ENCODE measurements around the gene CHMP3. TPM values are rescaled to one million over a fixed set of nuclear protein-coding genes. Genes with fewer than 3 reads are reported as not detected.

Gene CHMP3
- total and polyA plus RNA-seq, 2 donors from 2014 or later: 123 to 162 TPM

DNA sequence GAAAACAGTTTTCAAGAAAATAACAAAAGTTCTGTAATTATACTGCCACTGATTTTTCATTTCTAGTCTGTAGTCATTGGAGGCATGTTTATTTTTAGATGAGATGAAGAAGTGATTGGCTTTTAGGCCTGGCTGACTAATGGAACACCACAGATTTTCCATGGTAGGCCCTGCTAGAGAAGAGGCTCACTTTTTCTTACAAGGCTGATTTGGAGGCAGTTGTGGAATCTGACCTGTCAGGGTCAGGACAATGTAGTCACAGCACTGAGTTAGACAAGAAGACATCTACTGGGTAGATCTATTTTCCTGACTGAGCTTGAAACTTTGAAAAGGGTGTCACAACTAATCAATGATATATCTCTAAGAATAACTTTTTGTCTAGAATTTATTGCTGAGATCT is 78.1 kb downstream of the CHMP3 start:
- peaks cover 10 to 92% (median 67%) of the 10 kb centered on the region in 3 donors for H3K36me3 ChIP-seq (ENCODE audit: control insufficient read depth in 2 of 3, insufficient read depth in 3 of 3, low read length in 3 of 3)
- DNase-seq (no peak), FAIRE-seq (no peak)
- H3K27me3 ChIP-seq (ENCODE audit: control insufficient read depth, insufficient read depth, low read length): no peaks in the 10 kb centered on the region
- no peak overlapping the region for H3K9ac ChIP-seq (ENCODE audit: low read length in 3 of 3)
- intact Hi-C loops (cut with DNase I): no loop called here
- TF ChIP-seq, protein P1, sequence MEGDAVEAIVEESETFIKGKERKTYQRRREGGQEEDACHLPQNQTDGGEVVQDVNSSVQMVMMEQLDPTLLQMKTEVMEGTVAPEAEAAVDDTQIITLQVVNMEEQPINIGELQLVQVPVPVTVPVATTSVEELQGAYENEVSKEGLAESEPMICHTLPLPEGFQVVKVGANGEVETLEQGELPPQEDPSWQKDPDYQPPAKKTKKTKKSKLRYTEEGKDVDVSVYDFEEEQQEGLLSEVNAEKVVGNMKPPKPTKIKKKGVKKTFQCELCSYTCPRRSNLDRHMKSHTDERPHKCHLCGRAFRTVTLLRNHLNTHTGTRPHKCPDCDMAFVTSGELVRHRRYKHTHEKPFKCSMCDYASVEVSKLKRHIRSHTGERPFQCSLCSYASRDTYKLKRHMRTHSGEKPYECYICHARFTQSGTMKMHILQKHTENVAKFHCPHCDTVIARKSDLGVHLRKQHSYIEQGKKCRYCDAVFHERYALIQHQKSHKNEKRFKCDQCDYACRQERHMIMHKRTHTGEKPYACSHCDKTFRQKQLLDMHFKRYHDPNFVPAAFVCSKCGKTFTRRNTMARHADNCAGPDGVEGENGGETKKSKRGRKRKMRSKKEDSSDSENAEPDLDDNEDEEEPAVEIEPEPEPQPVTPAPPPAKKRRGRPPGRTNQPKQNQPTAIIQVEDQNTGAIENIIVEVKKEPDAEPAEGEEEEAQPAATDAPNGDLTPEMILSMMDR (IDR thresholded peaks at IDR 0.05; ENCODE audit: borderline replicate concordance, extremely low read depth, insufficient read depth): no peak
- H3K9me3 ChIP-seq (ENCODE audit: control insufficient read depth in 2 of 3, insufficient read depth in 1 of 3, low read length in 3 of 3): no peaks in the 10 kb centered on the region
- no peak overlapping the region for H3K4me3 ChIP-seq (ENCODE audit: low read length in 3 of 3)
- peaks cover 0 to 3% (median 0%) of the 10 kb centered on the region in 3 donors for H3K4me1 ChIP-seq (ENCODE audit: control insufficient read depth in 2 of 3, insufficient read depth in 2 of 3, low read depth in 1 of 3, low read length in 3 of 3)
- H3K27ac ChIP-seq (ENCODE audit: low read depth in 2 of 2, low read length in 2 of 2): no peak overlapping the region

DNA sequence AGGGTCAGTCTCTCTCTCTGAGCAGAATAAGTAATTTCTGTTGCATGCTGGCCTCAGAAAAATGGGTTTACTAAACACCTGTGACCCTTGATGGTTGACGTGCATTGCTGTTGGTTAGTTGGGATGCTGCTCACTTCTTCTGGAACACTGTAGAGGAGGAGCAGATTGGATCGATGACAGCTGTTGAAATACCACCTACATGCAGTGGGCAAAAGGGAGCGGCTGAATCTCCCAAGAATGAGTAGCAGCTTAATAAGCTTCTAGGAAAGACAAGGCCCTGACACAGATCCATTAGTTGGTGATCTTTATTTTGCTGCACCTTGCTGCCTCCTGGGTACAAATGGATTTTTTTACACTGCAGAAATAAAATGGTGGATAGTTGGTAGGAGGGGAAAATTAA is 78.9 kb downstream of the CHMP3 start:
- intact Hi-C loops (cut with DNase I): no loop called here
- DNase-seq: no peak

DNA sequence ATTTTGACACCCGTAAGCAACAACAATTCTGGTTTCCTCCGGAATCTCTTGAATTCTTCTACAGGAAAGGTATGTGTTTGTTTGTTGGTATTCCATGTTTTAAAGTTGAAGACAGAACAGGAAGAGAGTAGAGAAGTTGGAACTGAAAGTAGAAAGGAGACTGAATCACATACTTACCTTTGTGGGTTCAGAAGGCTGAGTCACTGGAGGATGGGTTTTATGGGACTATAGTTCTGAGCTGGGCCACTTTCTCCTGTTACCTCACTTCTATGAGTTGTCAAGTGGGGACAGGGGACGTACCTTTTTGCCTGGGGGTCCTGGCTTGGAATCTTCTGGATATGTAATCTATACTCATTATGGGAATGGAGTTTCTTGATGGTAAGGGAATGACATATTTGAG is 81.2 kb downstream of the CHMP3 start:
- Histone ChIP-seq H3K4me1 (ENCODE audit: control insufficient read depth in 2 of 3, insufficient read depth in 2 of 3, low read depth in 1 of 3, low read length in 3 of 3) (peaks cover 0 to 3% (median 0%) of the 10 kb centered on the region in 3 donors), H3K36me3 (ENCODE audit: control insufficient read depth in 2 of 3, insufficient read depth in 3 of 3, low read length in 3 of 3) (peaks cover 14 to 82% (median 55%) of the 10 kb centered on the region in 3 donors), H3K27ac (ENCODE audit: low read depth in 2 of 2, low read length in 2 of 2) (no peak overlapping the region), H3K27me3 (ENCODE audit: control insufficient read depth, insufficient read depth, low read length) (no peaks in the 10 kb centered on the region), H3K9me3 (ENCODE audit: control insufficient read depth in 2 of 3, insufficient read depth in 1 of 3, low read length in 3 of 3) (no peaks in the 10 kb centered on the region), H3K4me3 (ENCODE audit: low read length in 3 of 3) (no peak overlapping the region), H3K9ac (ENCODE audit: low read length in 3 of 3) (no peak overlapping the region)
- TF ChIP-seq, protein P1 (IDR thresholded peaks at IDR 0.05; ENCODE audit: borderline replicate concordance, extremely low read depth, insufficient read depth): no peak
- FAIRE-seq: no peak
- intact Hi-C loops (cut with DNase I): no loop called here
- DNase-seq: no peak

More for the DNA sequence above, 78.9 kb downstream of the CHMP3 start:
- Histone ChIP-seq H3K36me3 (ENCODE audit: control insufficient read depth in 2 of 3, insufficient read depth in 3 of 3, low read length in 3 of 3) (peaks cover 10 to 90% (median 64%) of the 10 kb centered on the region in 3 donors), H3K27ac (ENCODE audit: low read depth in 2 of 2, low read length in 2 of 2) (no peak overlapping the region), H3K4me1 (ENCODE audit: control insufficient read depth in 2 of 3, insufficient read depth in 2 of 3, low read depth in 1 of 3, low read length in 3 of 3) (peaks cover 0 to 3% (median 0%) of the 10 kb centered on the region in 3 donors), H3K9me3 (ENCODE audit: control insufficient read depth in 2 of 3, insufficient read depth in 1 of 3, low read length in 3 of 3) (no peaks in the 10 kb centered on the region), H3K9ac (ENCODE audit: low read length in 3 of 3) (no peak overlapping the region), H3K27me3 (ENCODE audit: control insufficient read depth, insufficient read depth, low read length) (no peaks in the 10 kb centered on the region), H3K4me3 (ENCODE audit: low read length in 3 of 3) (no peak overlapping the region)
- TF ChIP-seq, protein P1 (IDR thresholded peaks at IDR 0.05; ENCODE audit: borderline replicate concordance, extremely low read depth, insufficient read depth): no peak
- FAIRE-seq: no peak

DNA sequence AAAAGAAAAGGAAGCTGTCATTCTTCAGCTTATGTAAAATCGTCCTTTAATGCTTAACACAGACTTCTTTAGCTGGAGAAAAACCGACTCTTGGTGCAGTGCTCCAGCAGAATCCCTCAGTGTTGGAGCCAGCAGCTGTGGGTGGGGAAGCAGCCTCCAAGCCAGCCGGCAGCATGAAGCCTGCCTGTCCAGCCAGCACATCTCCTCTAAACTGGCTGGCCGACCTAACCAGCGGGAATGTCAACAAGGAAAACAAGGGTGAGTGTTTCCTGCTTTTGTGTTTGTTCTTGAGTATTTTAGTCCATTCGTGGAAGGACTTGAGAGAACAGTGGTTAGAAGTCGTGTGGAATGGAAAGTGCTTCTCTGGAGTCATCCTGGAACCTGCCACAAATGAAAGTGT is 83.1 kb downstream of the CHMP3 start:
- Histone ChIP-seq H3K9ac (ENCODE audit: low read length in 3 of 3) (no peak overlapping the region), H3K27ac (ENCODE audit: low read depth in 2 of 2, low read length in 2 of 2) (no peak overlapping the region), H3K9me3 (ENCODE audit: control insufficient read depth in 2 of 3, insufficient read depth in 1 of 3, low read length in 3 of 3) (no peaks in the 10 kb centered on the region), H3K27me3 (ENCODE audit: control insufficient read depth, insufficient read depth, low read length) (no peaks in the 10 kb centered on the region), H3K4me1 (ENCODE audit: control insufficient read depth in 2 of 3, insufficient read depth in 2 of 3, low read depth in 1 of 3, low read length in 3 of 3) (peaks cover 0 to 3% (median 0%) of the 10 kb centered on the region in 3 donors), H3K4me3 (ENCODE audit: low read length in 3 of 3) (no peak overlapping the region), H3K36me3 (ENCODE audit: control insufficient read depth in 2 of 3, insufficient read depth in 3 of 3, low read length in 3 of 3) (peaks cover 15 to 76% (median 48%) of the 10 kb centered on the region in 3 donors)
- TF ChIP-seq, protein P1 (IDR thresholded peaks at IDR 0.05; ENCODE audit: borderline replicate concordance, extremely low read depth, insufficient read depth): no peak
- intact Hi-C loops (cut with DNase I): no loop called here
- peak in 1 of 5 donors; percentile 1 for DNase-seq
- FAIRE-seq: no peak

All from kidney (tissue), 14 donors.